HK-2 (cell line): Measurements from ENCODE around the gene BCL2A1.
"Not testable (repeated sequence)": the region's sequence is repeated elsewhere in the genome, so short reads cannot be mapped to it uniquely, and the experiment has no call there.

Source experiments
- DNase-seq: peaks from one replicate; pipeline ENCODE4 v3.0.0-alpha.2; 2018; ENCODE audit not compliant: unreplicated experiment

BCL2A1 gene

DNA sequence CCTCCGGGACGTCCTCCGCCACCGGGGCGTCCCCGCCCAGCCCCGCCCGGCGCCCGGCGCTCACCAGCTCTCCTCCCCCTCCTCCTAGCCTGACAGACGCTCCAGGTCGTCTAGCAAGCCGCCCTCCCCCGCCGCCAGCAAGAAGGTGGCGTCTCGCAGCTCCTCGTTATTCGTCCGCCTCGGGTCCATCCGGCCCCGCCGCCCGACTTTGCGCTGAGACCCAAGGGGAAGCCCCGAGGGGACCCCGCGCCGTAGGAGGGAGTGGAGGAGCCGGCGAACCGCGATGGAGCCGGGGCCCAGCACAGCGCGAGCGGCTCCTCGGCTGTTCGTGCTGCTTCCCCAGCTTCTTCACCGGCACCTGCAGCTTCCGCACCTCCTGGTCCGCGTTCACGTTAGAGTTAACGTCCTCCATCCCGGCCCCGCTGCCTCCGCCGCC lies 47.9 kb downstream of the BCL2A1 start:
- peak; percentile 56 for DNase-seq

DNA sequence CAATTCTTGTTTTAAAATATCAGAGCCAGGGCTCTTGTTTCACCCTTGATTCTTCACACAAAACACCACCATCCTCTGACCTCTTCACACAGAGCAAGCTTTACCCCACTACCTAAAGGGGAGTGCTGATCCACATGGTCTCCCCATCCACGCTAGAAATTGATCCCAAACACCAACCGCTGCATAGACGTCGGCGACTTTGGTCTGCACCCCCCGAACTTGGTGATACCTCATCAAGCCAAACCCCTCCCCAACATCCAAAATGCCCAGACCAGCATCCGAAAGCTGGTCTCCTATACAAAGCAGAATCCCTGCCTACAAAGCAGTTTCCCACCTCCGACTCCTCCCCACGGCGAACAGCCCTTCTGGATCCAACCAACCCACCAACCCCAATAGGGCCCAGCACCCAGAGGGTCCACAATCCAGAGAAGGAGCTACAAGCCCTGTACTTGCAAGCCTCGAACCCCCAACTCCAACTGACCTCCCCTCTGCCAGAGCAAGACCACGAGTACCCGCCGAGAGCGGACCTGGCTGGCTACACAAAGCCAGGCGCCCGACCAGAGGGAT lies 48.4 kb downstream of the BCL2A1 start:
- DNase-seq = no peak

DNA sequence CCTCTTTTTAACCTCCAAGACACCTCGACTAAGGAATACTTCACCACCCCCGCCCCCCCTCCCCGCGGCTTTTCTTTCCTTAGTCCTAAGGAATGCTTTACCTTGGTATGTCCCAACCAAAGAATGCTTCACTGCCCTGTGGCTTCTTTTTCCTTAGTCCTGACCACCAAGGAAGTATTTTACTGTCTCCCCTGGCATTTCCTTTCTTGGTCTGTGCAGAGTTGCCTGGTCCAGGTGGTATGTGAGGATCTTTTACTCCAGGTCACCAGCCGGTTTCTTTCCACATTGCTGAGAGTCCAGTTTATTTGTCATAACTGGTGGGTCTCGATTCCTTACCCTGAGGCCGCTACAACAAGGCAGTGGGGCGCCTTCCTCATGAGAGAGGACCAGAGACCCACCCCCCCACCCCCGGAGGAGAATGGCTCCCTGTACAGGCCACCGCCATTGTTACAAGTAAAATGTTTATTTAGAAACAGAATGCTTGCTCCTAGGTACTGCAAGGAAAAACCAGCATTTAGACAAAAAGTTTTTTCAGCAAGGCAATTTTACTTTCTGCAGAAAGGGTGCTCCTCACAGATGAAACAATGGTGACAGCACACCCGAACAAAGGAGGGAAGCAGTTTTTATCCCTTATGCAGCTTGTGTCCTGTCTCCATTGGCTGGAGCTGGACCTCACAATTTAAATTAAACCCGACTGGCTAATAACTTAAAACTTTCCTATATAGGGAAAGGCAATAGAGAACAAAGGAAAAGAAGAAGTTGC lies 51.1 kb downstream of the BCL2A1 start:
- no peak for DNase-seq

DNA sequence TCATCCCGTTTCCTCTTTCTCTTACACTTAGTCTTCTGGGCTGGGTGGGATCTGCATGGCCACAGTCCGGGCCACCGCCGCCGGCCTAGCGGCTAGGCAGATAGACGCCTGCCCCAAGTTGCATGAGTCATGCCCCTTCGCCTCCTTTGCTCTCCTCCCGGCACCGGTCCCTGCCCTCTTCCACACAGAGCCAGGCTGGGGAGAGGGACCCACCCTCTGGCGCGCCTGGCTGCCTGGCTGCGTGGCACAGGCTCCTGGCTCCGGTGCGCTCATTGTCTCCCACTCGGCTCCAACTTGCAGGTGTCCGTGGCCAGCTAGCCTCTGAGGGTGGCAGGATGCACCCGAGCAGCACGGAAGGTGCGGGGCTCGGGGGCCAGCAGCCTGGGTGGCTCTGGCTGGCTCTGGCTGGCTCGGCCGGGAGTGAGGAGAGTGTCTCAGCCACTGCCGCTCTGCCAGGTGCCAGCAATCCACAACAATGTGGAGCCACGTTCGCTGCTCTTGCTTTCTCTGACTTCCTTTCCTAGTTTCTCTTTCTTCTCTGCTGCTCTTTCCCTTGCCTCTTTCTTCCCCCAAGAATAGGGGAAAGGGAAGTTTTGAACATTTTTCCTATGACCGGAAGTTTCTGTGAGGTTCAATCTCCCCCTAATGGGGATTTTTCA lies 51.8 kb downstream of the BCL2A1 start:
- DNase-seq = no peak

DNA sequence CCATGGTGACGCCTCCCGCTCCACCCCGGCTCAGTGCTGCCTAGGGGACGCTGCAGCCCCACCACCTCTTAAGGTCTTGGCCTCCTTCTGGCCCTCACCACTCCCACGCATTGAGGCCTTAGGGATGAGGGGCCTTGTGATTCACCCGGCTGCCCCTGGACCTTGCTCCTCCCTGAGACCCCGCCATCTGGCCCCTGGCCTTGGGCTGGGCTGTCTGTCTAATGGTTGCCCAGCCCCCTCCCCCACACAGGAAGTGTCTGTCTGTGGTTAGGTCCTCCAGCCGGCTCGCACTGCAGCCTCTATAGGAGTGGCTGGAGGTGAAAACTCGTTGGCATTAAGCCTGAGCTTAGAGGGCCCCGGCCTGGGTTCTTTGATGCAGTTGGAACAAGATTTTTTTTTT lies 52.7 kb downstream of the BCL2A1 start:
- no peak for DNase-seq

DNA sequence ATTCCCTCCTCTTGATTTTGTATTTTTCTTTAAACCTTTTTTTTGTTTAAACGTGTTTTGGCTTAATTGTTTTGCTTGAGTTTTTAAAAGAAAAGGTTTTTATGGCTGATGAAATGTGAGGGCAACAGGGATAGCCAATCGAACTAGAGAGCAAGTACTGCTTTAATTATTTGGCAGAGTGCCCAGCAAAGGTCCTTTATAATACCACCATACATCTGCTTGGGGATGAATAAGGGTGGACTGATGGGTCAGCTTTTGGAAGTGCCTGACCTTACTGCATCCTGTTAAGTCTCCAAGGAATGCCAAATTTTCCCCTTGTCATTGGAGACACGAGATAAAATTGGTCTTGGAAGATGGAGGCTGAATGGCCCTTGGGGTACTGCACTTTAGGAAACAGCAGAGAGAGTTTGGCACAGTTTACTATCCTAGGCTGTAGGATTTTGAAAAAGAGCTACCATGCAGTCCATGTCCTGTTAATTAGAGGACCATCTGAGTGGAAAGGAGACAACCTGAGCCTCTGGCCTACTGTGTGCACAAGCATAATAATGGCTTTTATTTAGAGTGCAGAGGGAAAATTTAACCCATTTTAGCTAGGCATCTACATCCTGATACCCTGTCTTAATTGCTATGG lies 54.4 kb downstream of the BCL2A1 start:
- DNase-seq = no peak

DNA sequence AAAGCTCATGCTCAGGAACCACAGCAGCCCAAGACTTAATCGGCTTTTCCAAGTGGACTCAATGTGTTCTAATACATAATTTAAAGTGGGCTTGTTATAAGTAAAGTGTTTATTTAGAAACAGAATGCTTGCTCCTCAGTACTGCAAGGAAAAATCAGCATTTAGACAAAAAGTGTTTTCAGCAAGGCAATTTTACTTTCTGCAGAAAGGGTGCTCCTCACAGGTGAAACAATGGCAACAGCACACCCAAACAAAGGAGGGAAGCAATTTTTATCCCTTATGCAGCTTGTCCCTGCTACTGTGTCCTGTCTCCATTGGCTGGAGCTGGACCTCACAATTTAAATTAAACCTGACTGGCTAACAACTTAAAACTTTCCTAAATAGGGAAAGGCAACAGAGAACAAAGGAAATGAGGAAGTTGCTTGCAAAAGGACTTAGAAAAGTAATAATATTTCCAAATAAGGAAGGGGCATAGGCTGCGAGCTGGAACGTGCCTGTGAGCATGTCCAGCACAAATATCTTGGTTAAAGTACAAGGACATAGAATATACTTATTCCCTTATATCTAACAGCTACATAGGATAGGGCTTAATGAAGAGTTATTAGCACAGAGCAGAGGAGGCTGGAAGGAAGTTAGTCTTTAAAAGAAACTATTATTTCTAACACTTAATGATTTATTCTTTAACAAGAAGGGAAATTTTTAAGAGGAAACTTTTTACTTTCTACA lies 55.1 kb downstream of the BCL2A1 start:
- DNase-seq = not testable (repeated sequence)

DNA sequence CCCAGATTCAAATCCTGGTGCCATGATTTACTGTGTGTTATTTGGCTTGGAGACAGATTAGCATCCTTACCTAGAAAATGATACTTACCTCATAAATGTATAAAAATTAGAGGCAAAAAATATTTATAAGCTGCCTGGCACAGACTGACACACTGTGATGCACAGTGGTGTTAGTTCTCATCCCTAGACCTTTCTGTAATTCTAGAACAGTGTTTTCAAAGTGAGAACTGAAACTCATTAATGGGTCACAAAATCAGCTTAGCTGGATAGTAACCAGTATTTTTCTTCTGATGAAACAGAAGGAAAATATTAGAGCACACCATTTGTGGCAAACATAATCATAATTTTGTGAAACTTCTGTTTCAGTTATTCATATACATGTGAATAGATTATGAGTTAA lies 56.3 kb downstream of the BCL2A1 start:
- no peak for DNase-seq
